ENCODE results near the gene STK39. TPM values are rescaled to one million over a fixed set of nuclear protein-coding genes. Genes with fewer than 3 reads are reported as not detected.

The STK39 gene
- total and polyA plus RNA-seq, 4 donors, result 8.5 to 18.7 (median 11.2) TPM

GRCh38 chr2:168169097-168169745 is 78.2 kb downstream of the STK39 start:
- DNase-seq, result no peak
- Histone ChIP-seq H3K9me3 (ENCODE audit: control insufficient read depth in 4 of 4, insufficient read depth in 3 of 4, low read length in 3 of 4) (no peaks in the 10 kb centered on the region), H3K9ac (ENCODE audit: insufficient read depth in 1 of 2, low read length in 2 of 2) (no peak overlapping the region), H3K36me3 (ENCODE audit: control insufficient read depth in 4 of 4, insufficient read depth in 4 of 4, low read length in 4 of 4) (peaks cover 0 to 2% (median under 1%) of the 10 kb centered on the region in 4 donors), H3K27me3 (ENCODE audit: control insufficient read depth in 3 of 3, insufficient read depth in 3 of 3, low read length in 2 of 3) (no peaks in the 10 kb centered on the region), H3K4me3 (no peak overlapping the region), H3K4me1 (ENCODE audit: control insufficient read depth in 5 of 5, insufficient read depth in 5 of 5, low read length in 5 of 5) (peaks cover 0 to 32% (median 0%) of the 10 kb centered on the region in 5 donors), H3K27ac (ENCODE audit: low read depth in 1 of 2, low read length in 1 of 2) (no peak overlapping the region)
- WGBS, 2 donors, result 89 to 97% methylated on average over 4 of the region's 4 CpGs
- TF ChIP-seq CTCF (IDR thresholded peaks at IDR 0.05; ENCODE audit: control extremely low read depth, extremely low read depth), result no peak
- no peak for ATAC-seq (ENCODE audit: insufficient read depth, low FRiP score)

- TF ChIP-seq CTCF (IDR thresholded peaks at IDR 0.05; ENCODE audit: control extremely low read depth, extremely low read depth), result no peak
- WGBS, 2 donors, result 91 to 94% methylated on average over 4 of the region's 4 CpGs
- peaks cover 0 to 32% (median 0%) of the 10 kb centered on the region in 5 donors for H3K4me1 ChIP-seq (ENCODE audit: control insufficient read depth in 5 of 5, insufficient read depth in 5 of 5, low read length in 5 of 5)
- ATAC-seq (ENCODE audit: insufficient read depth, low FRiP score) (no peak), DNase-seq (no peak)
- no peaks in the 10 kb centered on the region for H3K9me3 ChIP-seq (ENCODE audit: control insufficient read depth in 4 of 4, insufficient read depth in 3 of 4, low read length in 3 of 4)
- H3K27ac ChIP-seq (ENCODE audit: low read depth in 1 of 2, low read length in 1 of 2), result peak overlapping the region in 1 of 2 donors; percentile 80
- no peak overlapping the region for H3K4me3 ChIP-seq
- no peak overlapping the region for H3K9ac ChIP-seq (ENCODE audit: insufficient read depth in 1 of 2, low read length in 2 of 2)
- H3K27me3 ChIP-seq (ENCODE audit: control insufficient read depth in 3 of 3, insufficient read depth in 3 of 3, low read length in 2 of 3), result no peaks in the 10 kb centered on the region
- peaks cover 0 to 8% (median 3%) of the 10 kb centered on the region in 4 donors for H3K36me3 ChIP-seq (ENCODE audit: control insufficient read depth in 4 of 4, insufficient read depth in 4 of 4, low read length in 4 of 4)
Observed at GRCh38 chr2:168167511-168168263, 79.7 kb downstream of the STK39 start.

- TF ChIP-seq CTCF (IDR thresholded peaks at IDR 0.05; ENCODE audit: control extremely low read depth, extremely low read depth), result no peak
- H3K4me3 ChIP-seq, result no peak overlapping the region
- no peaks in the 10 kb centered on the region for H3K27me3 ChIP-seq (ENCODE audit: control insufficient read depth in 3 of 3, insufficient read depth in 3 of 3, low read length in 2 of 3)
- no peaks in the 10 kb centered on the region for H3K9me3 ChIP-seq (ENCODE audit: control insufficient read depth in 4 of 4, insufficient read depth in 3 of 4, low read length in 3 of 4)
- H3K36me3 ChIP-seq (ENCODE audit: control insufficient read depth in 4 of 4, insufficient read depth in 4 of 4, low read length in 4 of 4), result peaks cover 0 to 8% (median 4%) of the 10 kb centered on the region in 4 donors
- ATAC-seq (ENCODE audit: insufficient read depth, low FRiP score) (no peak), DNase-seq (no peak)
- WGBS, 2 donors, result 81 to 85% methylated on average over 7 of the region's 7 CpGs
- peak overlapping the region in 1 of 2 donors; percentile 80 for H3K27ac ChIP-seq (ENCODE audit: low read depth in 1 of 2, low read length in 1 of 2)
- peaks cover 0 to 32% (median 0%) of the 10 kb centered on the region in 5 donors for H3K4me1 ChIP-seq (ENCODE audit: control insufficient read depth in 5 of 5, insufficient read depth in 5 of 5, low read length in 5 of 5)
- no peak overlapping the region for H3K9ac ChIP-seq (ENCODE audit: insufficient read depth in 1 of 2, low read length in 2 of 2)
Observed at GRCh38 chr2:168166902-168167510, 80.4 kb downstream of the STK39 start.
